DND-41 (cell line): ENCODE measurements around the gene TMPRSS4.

Experiments used
- CTCF ChIP-seq: IDR thresholded peaks from 2 replicates; pipeline ENCODE4 v1.5.1; 2012; ENCODE audit warnings: borderline replicate concordance, low read length, moderate library complexity, mild to moderate bottlenecking; ENCODE audit not compliant: poor library complexity, severe bottlenecking; ENCODE audit errors: extremely low read depth
- EZH2 ChIP-seq: IDR thresholded peaks from 3 replicates; pipeline ENCODE4 v1.6.1; 2012; ENCODE audit warnings: borderline replicate concordance, low read depth, mild to moderate bottlenecking, moderate library complexity, low read length, inconsistent platforms; ENCODE audit not compliant: severe bottlenecking

GRCh38 chr11:118147502-118147901 is 70.6 kb downstream of the TMPRSS4 start:
- TF ChIP-seq CTCF (no peak), EZH2 (no peak)
